ENCODE results near the gene PRKAG3. TPM values are rescaled to one million over a fixed set of nuclear protein-coding genes. Genes with fewer than 3 reads are reported as not detected.

PRKAG3 gene
- total and polyA plus RNA-seq, 9 of the 15 experiments (the other 6 are each of a cell fraction or from before 2014, with no cell fraction given), result not detected

DNA sequence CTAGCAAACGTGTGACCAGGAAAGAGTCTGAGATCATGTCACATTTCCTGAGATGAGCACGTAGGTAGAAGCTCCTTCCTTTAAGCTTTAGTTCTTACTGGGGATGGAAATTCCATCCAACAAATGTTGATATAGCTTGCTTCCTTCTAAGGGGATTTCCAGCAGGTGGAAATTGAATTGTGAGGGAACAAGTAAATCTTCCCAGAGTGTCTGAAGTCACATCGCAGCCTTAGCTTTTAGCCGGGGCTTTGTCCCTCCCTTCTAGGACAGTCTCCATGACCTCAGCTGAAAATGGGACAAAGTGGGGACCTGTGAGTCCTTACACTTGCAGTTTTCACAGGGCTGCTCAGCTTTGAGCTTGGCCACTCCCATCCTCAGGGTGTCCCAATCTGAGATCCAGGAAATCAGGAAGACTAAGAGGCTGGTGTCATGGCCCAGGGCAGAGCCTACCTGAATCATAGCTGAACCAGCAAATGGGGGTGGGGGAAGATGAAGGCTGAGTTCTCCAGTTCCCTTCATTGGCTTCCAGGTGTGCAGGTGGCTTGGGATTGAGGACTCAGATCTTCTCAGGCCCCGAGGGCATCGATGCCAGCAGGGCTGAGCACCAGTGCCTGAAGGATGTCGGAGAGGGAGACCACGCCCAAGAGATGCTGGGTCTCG lies 8.3 kb downstream of the PRKAG3 start:
- intact Hi-C loops (cut with micrococcal nuclease), result no loop called here
- POLR2A ChIA-PET, result interaction anchor here (0.5 to 0.6 kb wide), 2 partner anchors 22 to 63 kb away, joined by 3 read pairs; no protein-coding TSS in a partner anchor
- Histone ChIP-seq H3K9me3 (replicated peaks; ENCODE audit: control insufficient read depth, insufficient read depth, low read depth, low read length) (no peaks in the 10 kb centered on the region), H3K4me1 (replicated peaks in 1 of 2; ENCODE audit: control insufficient read depth in 2 of 2, insufficient read depth in 2 of 2, low read length in 2 of 2) (no peaks in the 10 kb centered on the region; a peak in 1 of 5 replicates), H3K27me3 (ENCODE audit: control insufficient read depth in 2 of 2, insufficient read depth in 2 of 2, low read length in 2 of 2) (peaks cover 11 to 55% of the 10 kb centered on the region in 2 experiments; a peak in 3 of 5 replicates), H2AFZ (ENCODE audit: low read depth, low read length) (no peak overlapping the region), H3K9me1 (ENCODE audit: control insufficient read depth, insufficient read depth, low read length) (no peaks in the 10 kb centered on the region), H3K79me2 (ENCODE audit: control insufficient read depth, insufficient read depth, low read length) (no peaks in the 10 kb centered on the region), H3K27ac (ENCODE audit: extremely low read depth, low read depth, low read length) (no peak overlapping the region), H3K9ac (ENCODE audit: insufficient read depth in 1 of 2, low read depth in 2 of 2, low read length in 2 of 2) (no peak overlapping the region), H3K4me3 (no peak overlapping the region), H3K36me3 (ENCODE audit: control insufficient read depth, insufficient read depth, low read length) (no peaks in the 10 kb centered on the region), H3K4me2 (ENCODE audit: insufficient read depth, low read length) (no peak overlapping the region), H4K20me1 (replicated peaks; ENCODE audit: control insufficient read depth, insufficient read depth, low read length) (no peaks in the 10 kb centered on the region; the same call in 1 of the 2 replicates)
- no TSS peak for BruUV-seq (replicated peaks)
- DNase-seq (ENCODE audit: extremely low read depth in 1 of 4, low spot score in 3 of 4), result no peak
- CTCF ChIA-PET (ENCODE audit: low intra/inter-chr PET ratio), result no interaction called here
- FAIRE-seq, result no peak
- ATAC-seq, result no peak
- in situ Hi-C loops (cut with MboI), result no loop called here
- WGBS (ENCODE audit: insufficient coverage, low coverage, missing lambda C conversion rate), result 0% methylated on average over 8 of the region's 9 CpGs
- no peak for TF ChIP-seq DPF2 (IDR thresholded peaks at IDR 0.05)
- no peak for TF ChIP-seq CBX1 (IDR thresholded peaks at IDR 0.05; ENCODE audit: low read depth)
- no peak for TF ChIP-seq ZNF316 (IDR thresholded peaks at IDR 0.05)
- no peak for TF ChIP-seq ZNF778 (CRISPR knock-in tag; IDR thresholded peaks at IDR 0.05)
- no peak for TF ChIP-seq KLF13 (tag; IDR thresholded peaks at IDR 0.05; ENCODE audit: borderline replicate concordance, low read depth)
- no peak for TF ChIP-seq PHF8 (IDR thresholded peaks at IDR 0.05; ENCODE audit: borderline replicate concordance, low read length)
- TF ChIP-seq, protein P1, sequence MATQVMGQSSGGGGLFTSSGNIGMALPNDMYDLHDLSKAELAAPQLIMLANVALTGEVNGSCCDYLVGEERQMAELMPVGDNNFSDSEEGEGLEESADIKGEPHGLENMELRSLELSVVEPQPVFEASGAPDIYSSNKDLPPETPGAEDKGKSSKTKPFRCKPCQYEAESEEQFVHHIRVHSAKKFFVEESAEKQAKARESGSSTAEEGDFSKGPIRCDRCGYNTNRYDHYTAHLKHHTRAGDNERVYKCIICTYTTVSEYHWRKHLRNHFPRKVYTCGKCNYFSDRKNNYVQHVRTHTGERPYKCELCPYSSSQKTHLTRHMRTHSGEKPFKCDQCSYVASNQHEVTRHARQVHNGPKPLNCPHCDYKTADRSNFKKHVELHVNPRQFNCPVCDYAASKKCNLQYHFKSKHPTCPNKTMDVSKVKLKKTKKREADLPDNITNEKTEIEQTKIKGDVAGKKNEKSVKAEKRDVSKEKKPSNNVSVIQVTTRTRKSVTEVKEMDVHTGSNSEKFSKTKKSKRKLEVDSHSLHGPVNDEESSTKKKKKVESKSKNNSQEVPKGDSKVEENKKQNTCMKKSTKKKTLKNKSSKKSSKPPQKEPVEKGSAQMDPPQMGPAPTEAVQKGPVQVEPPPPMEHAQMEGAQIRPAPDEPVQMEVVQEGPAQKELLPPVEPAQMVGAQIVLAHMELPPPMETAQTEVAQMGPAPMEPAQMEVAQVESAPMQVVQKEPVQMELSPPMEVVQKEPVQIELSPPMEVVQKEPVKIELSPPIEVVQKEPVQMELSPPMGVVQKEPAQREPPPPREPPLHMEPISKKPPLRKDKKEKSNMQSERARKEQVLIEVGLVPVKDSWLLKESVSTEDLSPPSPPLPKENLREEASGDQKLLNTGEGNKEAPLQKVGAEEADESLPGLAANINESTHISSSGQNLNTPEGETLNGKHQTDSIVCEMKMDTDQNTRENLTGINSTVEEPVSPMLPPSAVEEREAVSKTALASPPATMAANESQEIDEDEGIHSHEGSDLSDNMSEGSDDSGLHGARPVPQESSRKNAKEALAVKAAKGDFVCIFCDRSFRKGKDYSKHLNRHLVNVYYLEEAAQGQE (IDR thresholded peaks at IDR 0.05; ENCODE audit: borderline replicate concordance), result no peak
- TF ChIP-seq, protein P1 (CRISPR knock-in tag; IDR thresholded peaks at IDR 0.05; ENCODE audit: low read depth), result no peak
- no peak for TF ChIP-seq NFE2L1 (tag; IDR thresholded peaks at IDR 0.05; ENCODE audit: borderline replicate concordance, low read depth)
- TF ChIP-seq ZSCAN29 (IDR thresholded peaks at IDR 0.05), result no peak
- no peak for TF ChIP-seq CHD2 (IDR thresholded peaks at IDR 0.05; ENCODE audit: low read depth, low read length)

Data from K562 (cell line).